GM10847 (cell line): ENCODE measurements around the gene MT1B.

Experiments
- POLR2A ChIP-seq: IDR thresholded peaks from 2 replicates; pipeline ENCODE4 v1.6.1; 2011; ENCODE audit not compliant: insufficient read length; ENCODE audit errors: extremely low read depth

Gene MT1B

DNA sequence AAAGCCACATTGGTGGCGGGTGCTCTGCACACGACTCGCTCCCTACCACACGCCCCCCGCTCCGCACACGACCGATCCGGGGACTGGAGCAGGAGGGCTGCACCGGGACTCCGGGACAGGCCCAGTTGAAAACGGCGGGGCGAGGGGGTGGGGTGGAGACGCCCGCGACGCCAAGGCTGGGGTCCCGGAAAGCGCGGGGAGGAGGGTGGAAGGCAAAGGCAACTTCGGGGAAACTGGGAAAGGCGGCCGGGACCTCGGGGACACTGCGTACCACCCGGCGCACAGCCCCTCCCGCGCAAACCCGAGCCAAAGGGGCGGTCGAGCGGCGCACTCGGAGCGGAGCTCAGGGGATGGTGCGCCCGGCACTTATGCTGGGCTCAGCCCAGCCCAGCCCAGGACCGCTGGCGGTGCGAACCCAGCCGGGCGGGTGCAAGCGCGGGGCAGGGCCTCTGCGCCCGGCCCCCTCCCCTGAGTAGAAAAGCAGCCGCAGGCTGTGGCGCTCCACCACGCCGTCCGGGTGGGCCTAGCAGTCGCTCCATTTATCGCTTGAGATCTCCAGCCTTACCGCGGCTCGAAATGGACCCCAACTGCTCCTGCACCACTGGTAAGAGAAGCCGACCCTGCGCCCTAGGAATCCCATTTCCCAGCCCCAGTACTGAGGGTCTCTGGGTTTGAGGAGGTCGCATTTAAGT is 19.4 kb upstream of the MT1B start, which contains the start of gene MT1M:
Gene MT1M, plus strand, starts transcription at position 504 of the 692 bp plus-strand sequence. Its CDS starts 73 bp downstream, at position 577.
- no peak for TF ChIP-seq POLR2A

DNA sequence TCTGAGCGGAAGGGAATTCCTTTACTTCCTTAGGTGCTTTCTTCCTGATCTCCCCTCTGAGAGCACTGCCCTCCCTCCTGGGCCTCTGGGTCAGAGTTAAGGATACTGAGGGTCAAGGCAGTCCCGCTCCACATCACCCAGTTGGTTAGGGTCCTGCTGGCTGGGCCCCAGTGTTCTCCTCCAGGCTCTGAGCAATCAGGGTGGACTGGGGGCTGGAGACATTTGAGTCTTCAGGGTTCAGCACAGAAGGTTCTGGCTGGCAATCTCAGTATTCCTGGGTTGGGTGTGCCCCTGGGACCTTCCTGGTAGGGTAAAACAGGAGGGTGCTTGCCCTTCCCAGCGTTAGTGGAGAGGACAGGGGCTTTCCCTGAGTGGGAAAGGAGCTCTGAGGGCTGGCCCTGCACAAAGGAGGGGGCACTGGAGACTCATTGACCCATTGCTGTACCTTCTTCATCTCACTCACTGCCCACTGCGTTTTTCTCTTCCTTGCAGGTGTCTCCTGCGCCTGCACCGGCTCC is 18.8 kb upstream of the MT1B start:
- TF ChIP-seq POLR2A: no peak

DNA sequence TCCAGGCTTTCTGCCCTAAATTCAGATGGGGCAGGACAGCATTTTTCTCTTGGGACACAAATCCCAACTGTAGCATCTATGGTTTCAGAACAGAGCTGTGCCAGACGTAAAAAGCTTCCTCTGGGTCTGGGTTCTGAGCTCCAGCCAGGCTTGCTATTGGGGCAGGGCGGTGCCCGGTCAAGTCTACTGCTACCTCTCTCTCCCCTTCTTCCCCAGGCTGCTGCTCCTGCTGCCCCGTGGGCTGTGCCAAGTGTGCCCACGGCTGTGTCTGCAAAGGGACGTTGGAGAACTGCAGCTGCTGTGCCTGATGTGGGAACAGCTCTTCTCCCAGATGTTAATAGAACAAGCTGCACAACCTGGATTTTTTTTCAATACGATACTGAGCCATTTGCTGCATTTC is 18.2 kb upstream of the MT1B start:
- no peak for TF ChIP-seq POLR2A

DNA sequence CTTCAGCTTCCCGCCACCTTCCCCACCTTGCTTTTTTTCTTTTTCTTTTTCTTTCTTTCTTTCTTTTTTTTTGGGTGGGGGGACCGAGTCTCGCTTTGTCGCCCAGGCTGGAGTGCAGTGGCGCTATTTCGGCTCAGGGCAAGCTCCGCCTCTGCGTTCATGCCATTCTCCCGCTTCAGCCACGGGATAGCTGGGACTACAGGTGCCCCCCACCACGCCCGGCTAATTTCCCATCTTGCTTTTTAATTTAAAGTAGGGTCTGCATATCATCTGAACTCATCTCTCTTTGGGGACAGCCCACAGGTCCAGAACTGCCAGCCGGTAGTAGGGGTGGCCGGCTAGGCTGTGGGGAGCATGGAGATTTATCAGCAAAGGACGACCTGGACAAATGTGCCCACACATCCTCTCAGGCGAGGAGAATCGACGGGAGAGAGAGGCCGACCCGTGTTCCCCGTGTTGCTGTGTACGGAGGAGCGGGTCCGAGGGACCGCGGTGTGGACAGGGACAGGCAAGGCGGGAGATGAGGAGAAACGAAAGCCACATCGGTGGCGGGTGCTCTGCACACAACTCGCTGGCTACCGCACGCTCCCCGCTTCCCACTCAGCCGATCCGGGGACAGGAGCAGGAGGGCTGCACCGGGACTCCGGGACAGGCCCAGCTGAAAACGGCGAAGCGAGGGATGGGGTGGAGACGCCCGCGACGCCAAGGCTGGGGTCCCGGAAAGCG is 16.8 kb upstream of the MT1B start:
- TF ChIP-seq POLR2A: no peak

DNA sequence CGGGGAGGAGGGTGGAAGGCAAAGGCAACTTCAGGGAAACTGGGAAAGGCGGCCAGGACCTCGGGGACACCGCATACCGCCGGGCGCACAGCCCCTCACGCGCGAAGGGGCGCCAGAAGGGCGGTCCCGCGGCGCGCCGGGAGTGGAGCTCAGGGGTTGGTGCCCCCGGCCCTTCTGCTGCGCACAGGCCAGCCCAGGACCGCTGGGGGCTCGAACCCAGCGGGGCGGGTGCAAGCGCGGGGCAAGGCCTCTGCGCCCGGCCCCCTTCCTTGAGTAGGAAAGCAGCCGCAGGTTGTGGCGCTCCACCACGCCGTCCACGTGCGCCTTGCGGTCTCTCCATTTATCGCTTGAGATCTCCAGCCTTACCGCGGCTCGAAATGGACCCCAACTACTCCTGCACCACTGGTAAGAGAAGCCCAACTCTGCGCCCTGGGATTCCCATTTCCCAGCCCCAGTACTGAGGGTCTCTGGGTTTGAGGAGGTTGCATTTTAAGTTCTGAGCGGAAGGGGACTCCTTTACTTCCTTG is 16.2 kb upstream of the MT1B start:
- no peak for TF ChIP-seq POLR2A

- TF ChIP-seq POLR2A: no peak
Observed at GRCh38 chr16:56636616-56637413, 14.9 kb upstream of the MT1B start.

GRCh38 chr16:56637814-56638750 is 13.6 kb upstream of the MT1B start, which contains the start of gene MT1A:
Gene MT1A (plus strand): TSS chr16:56638666. CDS start chr16:56638739, 73 bp downstream.
- no peak for TF ChIP-seq POLR2A

GRCh38 chr16:56639045-56639444 is 12.6 kb upstream of the MT1B start:
- no peak for TF ChIP-seq POLR2A

GRCh38 chr16:56640076-56640475 is 11.6 kb upstream of the MT1B start:
- no peak for TF ChIP-seq POLR2A

- no peak for TF ChIP-seq POLR2A
Observed at GRCh38 chr16:56641166-56641565, 10.5 kb upstream of the MT1B start.

GRCh38 chr16:56643080-56643778 is 8.5 kb upstream of the MT1B start:
- no peak for TF ChIP-seq POLR2A

GRCh38 chr16:56643833-56644232 is 7.9 kb upstream of the MT1B start:
- TF ChIP-seq POLR2A: no peak

- no peak for TF ChIP-seq POLR2A
Observed at GRCh38 chr16:56645311-56645710, 6.4 kb upstream of the MT1B start.

DNA sequence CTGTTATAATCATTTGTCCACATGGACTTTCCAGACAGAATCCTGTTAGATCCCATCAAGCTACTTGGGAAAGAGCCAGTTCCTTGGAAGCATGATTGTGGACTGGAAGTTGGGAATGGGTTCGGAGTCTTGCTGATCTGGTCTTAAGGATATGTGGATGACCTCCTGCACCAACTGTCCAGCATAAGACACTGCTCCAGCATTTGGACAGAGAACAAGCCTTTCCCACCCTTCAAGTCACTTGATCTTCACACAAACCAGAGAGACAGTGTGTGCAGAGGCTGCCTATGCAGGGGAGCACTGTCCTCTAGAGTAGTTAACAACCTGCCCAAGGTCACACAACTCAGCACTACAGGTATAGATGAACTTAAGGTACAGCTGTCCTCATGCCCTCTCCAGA is 5.8 kb upstream of the MT1B start:
- no peak for TF ChIP-seq POLR2A
